Activated CD8-positive, alpha-beta memory T cell treated with anti-CD3 and anti-CD28 coated beads, Interleukin-2, amount 50 U/mL, for 24 hours (primary cell): ENCODE results near the gene NCAM1.

ENCODE experiments used
- DNase-seq: peaks from one replicate; pipeline ENCODE4 v3.0.0-alpha.2; 2020; ENCODE audit errors: extremely low read depth

The NCAM1 gene

DNA sequence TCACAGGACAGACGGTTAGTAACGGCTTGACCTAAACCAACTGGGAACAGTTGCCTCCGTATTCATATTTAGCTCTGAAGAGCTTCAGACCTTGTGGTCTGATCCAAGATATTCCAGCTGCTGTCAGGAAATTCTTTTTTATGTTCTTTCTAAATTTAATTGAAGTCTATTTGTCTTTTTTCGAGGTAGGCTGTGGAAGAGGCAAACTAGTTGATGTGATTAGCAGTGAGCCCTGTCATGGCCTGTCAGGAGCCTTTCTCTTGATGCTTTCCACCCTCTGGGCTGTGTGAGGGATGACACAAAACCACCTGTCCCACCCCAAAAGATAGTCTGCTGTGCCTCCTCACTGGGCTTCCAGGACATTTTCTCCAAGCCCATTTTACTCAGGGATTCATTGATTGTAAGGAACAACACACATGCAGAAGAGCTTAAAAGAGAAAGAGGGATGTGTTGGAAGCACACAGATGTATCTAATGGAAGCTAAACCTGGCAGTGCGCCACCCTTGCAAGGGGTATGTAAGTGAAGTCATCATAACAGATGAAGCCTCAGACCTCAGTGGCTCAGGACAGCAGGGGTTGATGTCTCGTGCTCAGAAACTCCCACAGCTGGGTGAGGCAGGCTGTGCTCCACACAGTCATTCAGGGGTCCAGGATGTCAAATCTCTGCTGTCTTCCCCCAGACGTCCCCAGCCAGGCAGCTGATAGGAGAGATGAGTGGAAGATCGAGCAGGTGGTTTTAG, 170.0 kb downstream of the NCAM1 start:
- DNase-seq, result no peak

GRCh38 chr11:113133071-113133470, 171.9 kb downstream of the NCAM1 start:
- DNase-seq, result no peak

- DNase-seq, result no peak
These were observed 173.4 kb downstream of the NCAM1 start for GRCh38 chr11:113134626-113135025.

DNA sequence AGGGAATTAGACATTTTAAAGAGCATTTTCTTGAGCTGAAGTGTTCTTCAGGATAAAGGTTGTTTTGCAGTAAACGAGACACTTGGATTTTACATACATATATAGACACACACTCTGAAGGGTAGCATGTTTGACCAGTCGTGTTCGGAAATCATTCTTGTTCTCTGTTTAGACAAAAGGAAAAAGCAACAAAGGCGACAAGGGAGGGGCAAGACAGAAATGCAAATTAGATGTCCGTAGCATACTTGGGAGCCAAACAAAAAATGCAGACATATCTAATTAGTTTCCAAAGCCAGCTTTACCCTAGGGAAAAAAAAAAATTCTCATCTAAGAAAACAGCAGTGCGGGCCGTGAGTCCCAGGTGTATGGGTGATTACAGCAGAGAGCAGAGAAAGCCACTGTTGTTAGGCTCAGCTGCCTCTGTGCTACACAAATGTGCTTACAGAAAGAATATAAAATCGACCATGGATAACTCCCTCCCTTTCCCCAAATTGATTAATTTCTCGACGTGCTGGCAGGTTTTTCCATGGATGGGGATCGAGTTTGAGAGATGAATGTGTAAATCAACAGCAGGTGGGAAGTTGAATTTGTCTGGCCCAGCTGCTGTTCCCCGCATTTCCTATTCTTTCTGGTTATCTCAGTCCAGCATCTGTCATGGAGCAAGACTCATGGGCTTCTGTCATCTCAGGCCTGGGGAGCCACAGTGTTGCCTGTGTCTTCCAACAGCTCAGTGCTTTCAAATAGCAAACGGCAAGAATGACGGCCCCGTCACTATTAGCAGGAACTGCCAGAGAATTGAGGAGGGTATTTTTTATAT, 176.7 kb downstream of the NCAM1 start:
- DNase-seq, result no peak

DNA sequence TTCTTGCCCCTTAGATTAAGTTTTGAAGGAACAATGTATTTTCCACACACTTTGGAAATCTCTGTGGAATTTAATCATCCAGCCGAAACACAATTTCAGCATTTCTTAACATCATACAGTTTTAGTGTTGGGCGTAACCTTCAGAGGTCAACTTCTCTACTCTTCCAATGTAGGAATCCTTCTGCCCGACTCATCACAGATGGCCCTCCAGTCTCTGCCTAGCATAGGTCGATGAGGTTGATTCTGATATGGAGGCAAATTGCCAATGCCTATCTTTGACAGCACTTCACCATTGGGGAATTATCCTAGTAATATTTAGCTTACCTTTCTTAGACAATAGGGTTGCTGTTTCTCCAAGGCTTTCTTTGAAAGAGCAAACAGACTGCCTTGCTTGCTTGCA, 177.5 kb downstream of the NCAM1 start:
- DNase-seq, result no peak

DNA sequence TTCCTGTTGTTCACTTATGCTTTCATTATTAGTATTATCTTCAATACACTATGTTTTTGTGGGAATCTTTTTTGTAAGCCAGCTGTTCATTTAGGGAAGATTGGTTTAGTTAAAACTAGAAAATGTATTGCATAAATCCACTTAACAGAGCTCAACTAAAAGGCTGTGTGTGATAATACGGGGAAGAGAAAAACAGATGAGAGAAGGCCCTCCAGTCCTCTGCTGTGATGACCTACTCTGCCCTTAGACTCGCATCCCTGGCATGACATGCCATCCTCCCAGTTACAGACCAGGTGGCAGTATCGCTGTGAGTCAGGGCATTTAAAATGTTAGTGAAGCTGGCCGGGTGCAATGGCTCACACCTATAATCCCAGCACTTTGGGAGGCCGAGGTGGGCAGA, 179.8 kb downstream of the NCAM1 start:
- no peak for DNase-seq

DNA sequence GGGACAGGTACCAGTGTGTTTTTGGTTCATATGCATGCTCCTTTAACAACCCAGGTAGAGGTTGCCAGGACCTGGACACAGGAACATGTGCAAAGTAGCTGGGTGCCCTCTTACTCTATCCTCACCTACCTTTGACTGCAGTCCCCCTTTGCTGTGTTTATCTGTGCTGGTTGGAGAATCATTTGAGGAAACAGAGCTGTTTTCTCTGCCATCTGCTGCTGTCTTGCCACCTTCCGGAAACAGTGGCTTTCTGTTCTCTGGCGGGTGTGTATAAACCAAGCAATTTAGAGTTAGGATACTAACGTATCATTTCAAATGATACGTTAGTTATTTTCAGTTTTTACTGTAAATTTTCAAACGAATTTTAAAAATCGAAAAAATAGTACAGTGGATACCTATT, 181.3 kb downstream of the NCAM1 start:
- no peak for DNase-seq

GRCh38 chr11:113147249-113147648, 186.0 kb downstream of the NCAM1 start:
- DNase-seq, result no peak

DNA sequence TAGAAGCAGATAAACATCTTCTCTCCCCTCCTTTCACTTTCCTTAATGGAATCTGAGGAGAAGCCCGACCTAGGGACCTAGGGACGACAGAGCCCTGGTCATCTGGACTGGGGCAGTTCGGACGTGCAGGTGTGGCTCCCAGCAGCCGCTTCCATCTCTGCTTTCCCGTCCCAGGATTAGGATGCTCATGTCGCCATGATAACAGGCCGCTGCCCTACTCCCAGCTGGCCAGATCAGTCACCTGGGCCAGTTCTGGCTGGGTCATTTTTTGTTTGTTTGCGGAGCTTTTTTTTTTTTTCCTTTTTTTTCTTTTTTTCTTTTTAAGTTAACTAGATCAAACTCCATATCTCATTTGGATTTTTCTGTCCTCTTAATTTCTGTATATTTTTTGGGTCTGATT, 186.9 kb downstream of the NCAM1 start:
- DNase-seq, result no peak

- no peak for DNase-seq
These were observed 187.4 kb downstream of the NCAM1 start for GRCh38 chr11:113148652-113149051.

GRCh38 chr11:113151521-113151920, 190.3 kb downstream of the NCAM1 start:
- DNase-seq, result no peak

GRCh38 chr11:113152500-113152899, 191.3 kb downstream of the NCAM1 start:
- no peak for DNase-seq

GRCh38 chr11:113153847-113154246, 192.6 kb downstream of the NCAM1 start:
- no peak for DNase-seq

DNA sequence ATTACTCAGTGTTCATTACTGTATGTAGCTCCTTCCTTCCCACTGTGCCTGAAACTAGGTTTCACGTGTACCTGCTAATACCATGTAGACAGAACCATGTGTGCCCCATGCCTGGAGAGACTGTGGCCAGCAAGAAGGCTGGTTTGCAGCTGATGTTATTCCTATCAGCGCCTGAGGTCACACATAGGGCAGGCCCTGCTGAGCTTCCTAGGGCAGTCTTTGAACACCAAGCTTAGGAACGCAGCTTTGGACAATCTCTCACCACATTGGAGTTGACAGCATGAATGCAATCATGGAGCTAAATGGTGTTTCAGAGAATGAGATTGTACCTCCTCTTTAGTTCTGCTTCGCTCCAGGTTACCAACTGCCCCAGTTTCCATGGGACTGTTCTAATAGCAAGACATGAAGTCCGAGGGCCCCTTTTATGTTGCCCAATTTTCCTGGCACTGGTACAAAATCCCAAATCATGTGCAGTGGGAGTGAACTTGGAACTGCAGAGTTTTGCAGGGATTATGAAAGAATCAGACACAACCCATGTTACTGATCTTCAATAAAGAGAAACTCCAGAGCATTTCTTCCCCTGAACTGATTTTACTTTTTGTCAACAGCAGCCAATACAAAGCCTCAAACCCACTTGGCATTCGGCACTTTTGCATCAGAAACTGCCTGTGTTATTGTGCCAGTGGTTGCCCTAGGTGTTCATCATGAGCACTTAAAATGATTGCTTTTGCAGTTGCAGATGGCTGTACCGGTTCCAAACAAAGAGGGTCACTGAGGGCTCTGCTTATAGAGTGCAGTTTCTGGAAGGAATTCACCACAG, 199.0 kb downstream of the NCAM1 start:
- DNase-seq, result no peak

DNA sequence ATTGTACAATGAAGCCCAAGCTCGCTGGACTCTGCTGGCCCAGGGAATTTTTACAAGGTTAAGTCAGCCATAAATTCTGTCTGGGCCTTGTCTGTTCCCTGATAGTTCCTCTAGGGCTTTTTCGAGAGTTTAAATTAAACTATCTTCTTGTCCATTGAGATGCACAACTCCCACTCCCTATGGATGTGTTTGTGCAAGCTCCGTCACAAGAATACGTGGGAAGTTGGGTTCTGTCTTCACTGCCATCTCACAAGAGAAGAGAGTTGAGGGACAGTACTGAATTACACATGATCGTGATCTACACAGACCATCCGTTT, 199.5 kb downstream of the NCAM1 start:
- no peak for DNase-seq

GRCh38 chr11:113161711-113162591, 200.7 kb downstream of the NCAM1 start:
- no peak for DNase-seq

- DNase-seq, result no peak
These were observed 201.4 kb downstream of the NCAM1 start for GRCh38 chr11:113162592-113162962.

DNA sequence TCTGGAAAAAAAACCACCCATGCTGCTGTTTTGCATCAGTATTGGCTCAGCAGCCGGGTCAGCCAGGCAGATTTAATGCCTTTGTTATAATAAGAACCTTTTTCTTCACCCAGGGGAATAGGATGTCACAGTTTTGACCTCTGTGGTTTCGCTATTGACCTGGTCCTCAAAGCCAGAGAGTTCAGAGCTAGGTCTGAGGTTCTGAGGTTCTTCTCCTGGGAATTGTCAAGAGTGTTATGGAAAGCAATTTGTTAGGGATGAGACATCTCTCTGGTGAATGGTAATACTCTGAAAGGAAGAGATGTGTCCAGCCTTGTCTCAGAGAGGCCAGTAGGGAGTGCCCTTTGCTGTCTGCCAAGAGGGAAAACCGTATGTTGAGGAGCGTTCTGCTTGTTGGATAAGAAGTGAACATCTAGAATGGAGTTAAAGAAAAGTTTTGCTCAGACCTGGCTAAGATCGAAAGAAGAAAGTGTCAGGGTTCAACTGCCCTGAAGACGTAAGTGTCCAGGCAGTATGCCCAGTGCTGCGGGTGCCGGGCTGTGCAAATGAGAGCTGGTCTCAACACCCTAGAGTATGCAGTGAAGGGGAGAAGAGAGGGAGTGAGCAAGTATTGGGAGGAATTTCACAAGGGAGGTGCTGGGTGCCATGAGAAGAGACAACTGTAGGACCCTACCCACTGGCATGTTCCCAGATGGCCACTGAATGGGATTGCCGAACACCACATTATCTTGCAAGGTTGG, 202.2 kb downstream of the NCAM1 start:
- no peak for DNase-seq

GRCh38 chr11:113166280-113166679, 205.1 kb downstream of the NCAM1 start:
- DNase-seq, result no peak

- DNase-seq, result no peak
These were observed 206.4 kb downstream of the NCAM1 start for GRCh38 chr11:113167599-113167998.
